ENCODE results near the gene IQSEC1. TPM values are rescaled to one million over a fixed set of nuclear protein-coding genes. Genes with fewer than 3 reads are reported as not detected.

IQSEC1 gene
- polyA plus RNA-seq, 2 of the 4 experiments (the other 2 are of a cell fraction) = 3.7 to 10.7 TPM

GRCh38 chr3:13027154-13027553, 46.1 kb downstream of the IQSEC1 start (continued):
- TF ChIP-seq, protein P1, sequence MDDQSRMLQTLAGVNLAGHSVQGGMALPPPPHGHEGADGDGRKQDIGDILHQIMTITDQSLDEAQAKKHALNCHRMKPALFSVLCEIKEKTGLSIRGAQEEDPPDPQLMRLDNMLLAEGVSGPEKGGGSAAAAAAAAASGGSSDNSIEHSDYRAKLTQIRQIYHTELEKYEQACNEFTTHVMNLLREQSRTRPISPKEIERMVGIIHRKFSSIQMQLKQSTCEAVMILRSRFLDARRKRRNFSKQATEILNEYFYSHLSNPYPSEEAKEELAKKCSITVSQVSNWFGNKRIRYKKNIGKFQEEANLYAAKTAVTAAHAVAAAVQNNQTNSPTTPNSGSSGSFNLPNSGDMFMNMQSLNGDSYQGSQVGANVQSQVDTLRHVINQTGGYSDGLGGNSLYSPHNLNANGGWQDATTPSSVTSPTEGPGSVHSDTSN (IDR thresholded peaks at IDR 0.05) = no peak
- TF ChIP-seq, protein P2, sequence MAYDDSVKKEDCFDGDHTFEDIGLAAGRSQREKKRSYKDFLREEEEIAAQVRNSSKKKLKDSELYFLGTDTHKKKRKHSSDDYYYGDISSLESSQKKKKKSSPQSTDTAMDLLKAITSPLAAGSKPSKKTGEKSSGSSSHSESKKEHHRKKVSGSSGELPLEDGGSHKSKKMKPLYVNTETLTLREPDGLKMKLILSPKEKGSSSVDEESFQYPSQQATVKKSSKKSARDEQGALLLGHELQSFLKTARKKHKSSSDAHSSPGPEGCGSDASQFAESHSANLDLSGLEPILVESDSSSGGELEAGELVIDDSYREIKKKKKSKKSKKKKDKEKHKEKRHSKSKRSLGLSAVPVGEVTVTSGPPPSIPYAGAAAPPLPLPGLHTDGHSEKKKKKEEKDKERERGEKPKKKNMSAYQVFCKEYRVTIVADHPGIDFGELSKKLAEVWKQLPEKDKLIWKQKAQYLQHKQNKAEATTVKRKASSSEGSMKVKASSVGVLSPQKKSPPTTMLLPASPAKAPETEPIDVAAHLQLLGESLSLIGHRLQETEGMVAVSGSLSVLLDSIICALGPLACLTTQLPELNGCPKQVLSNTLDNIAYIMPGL (CRISPR knock-in tag; IDR thresholded peaks at IDR 0.05; ENCODE audit: borderline replicate concordance) = no peak
- TF ChIP-seq FOSL2 (IDR thresholded peaks at IDR 0.05) (no peak), FOSL2 (CRISPR knock-in tag; IDR thresholded peaks at IDR 0.05) (no peak), TP53 (CRISPR knock-in tag; IDR thresholded peaks at IDR 0.05) (no peak), CBX2 (IDR thresholded peaks at IDR 0.05; ENCODE audit: borderline replicate concordance, low read depth) (no peak)

DNA sequence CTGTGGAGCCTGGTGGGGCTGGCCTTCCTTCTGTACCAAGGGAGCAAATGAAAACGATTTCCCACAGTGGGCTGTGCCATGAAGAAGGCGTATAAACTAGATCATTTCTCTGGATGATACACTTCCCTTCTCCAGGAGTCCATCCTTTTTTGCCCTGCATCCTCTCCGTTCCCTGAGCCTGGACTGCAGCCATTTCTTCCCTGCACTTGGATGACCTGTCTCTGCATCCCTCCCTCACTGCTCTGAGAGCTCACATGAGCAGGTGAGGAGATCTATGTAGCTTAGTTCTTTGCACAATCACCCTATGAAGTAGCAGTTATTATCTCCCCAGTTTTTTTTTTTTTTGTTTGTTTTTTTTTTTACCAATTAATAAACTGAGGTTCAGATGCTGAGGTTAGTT, 46.7 kb downstream of the IQSEC1 start:
- Histone ChIP-seq H3K4me1 (peaks cover 33% of the 10 kb centered on the region), H3K4me2 (no peak overlapping the region), H3K9me3 (no peaks in the 10 kb centered on the region), H3K4me3 (no peak overlapping the region), H3K27ac (no peak overlapping the region)
- DNase-seq (ENCODE audit: low read depth in 1 of 2, low spot score in 1 of 2) = no peak
- ChIA-PET CTCF (interaction anchor here (1.8 kb wide), 1 partner anchor 31 kb away, joined by 6 read pairs; no protein-coding TSS in a partner anchor), POLR2A (no interaction called here)
- TF ChIP-seq PHF8 (IDR thresholded peaks at IDR 0.05; ENCODE audit: borderline replicate concordance, low read depth) = no peak
- no peak for TF ChIP-seq NFE2L2 (conservative IDR thresholded peaks at IDR 0.05; ENCODE audit: low read length)
- TF ChIP-seq CBX8 (IDR thresholded peaks at IDR 0.05) = no peak
- no peak for TF ChIP-seq POLR2AphosphoS2 (conservative IDR thresholded peaks at IDR 0.05; ENCODE audit: low read length)
- no peak for TF ChIP-seq MAFK (IDR thresholded peaks at IDR 0.05; ENCODE audit: partially characterized antibody)
- TF ChIP-seq HES2 (IDR thresholded peaks at IDR 0.05) = no peak
- TF ChIP-seq RNF2 (IDR thresholded peaks at IDR 0.05; ENCODE audit: borderline replicate concordance, low read depth) = no peak
- no peak for TF ChIP-seq RAD21 (conservative IDR thresholded peaks at IDR 0.05 in 1 of 2, IDR thresholded peaks at IDR 0.05 in 1 of 2)
- TF ChIP-seq TFCP2L1 (CRISPR knock-in tag; IDR thresholded peaks at IDR 0.05) = no peak
- no peak for TF ChIP-seq POLR2A (IDR thresholded peaks at IDR 0.05; ENCODE audit: low read length)
- TF ChIP-seq CEBPB (IDR thresholded peaks at IDR 0.05) = no peak
- TF ChIP-seq CTCF (IDR thresholded peaks at IDR 0.05) = no peak
- TF ChIP-seq EHMT2 (IDR thresholded peaks at IDR 0.05; ENCODE audit: low read depth) = no peak
- TF ChIP-seq HEYL (CRISPR knock-in tag; IDR thresholded peaks at IDR 0.05) = no peak
- TF ChIP-seq, protein P3, sequence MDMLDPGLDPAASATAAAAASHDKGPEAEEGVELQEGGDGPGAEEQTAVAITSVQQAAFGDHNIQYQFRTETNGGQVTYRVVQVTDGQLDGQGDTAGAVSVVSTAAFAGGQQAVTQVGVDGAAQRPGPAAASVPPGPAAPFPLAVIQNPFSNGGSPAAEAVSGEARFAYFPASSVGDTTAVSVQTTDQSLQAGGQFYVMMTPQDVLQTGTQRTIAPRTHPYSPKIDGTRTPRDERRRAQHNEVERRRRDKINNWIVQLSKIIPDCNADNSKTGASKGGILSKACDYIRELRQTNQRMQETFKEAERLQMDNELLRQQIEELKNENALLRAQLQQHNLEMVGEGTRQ (IDR thresholded peaks at IDR 0.05) = no peak
- no peak for TF ChIP-seq JUN (IDR thresholded peaks at IDR 0.05)
- TF ChIP-seq, protein P4, sequence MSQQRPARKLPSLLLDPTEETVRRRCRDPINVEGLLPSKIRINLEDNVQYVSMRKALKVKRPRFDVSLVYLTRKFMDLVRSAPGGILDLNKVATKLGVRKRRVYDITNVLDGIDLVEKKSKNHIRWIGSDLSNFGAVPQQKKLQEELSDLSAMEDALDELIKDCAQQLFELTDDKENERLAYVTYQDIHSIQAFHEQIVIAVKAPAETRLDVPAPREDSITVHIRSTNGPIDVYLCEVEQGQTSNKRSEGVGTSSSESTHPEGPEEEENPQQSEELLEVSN (IDR thresholded peaks at IDR 0.05; ENCODE audit: borderline replicate concordance, low read depth) = no peak
- no peak for TF ChIP-seq JUNB (IDR thresholded peaks at IDR 0.05)
- no peak for TF ChIP-seq ESRRA (IDR thresholded peaks at IDR 0.05; ENCODE audit: borderline replicate concordance, low read length)
- no peak for FAIRE-seq
- no peak for ATAC-seq
- WGBS (ENCODE audit: missing lambda C conversion rate) = 75% methylated on average over 3 of the region's 3 CpGs

Measured in A549 (cell line).